ENCODE measurements around the gene SCO2. TPM values are rescaled to one million over a fixed set of nuclear protein-coding genes. Genes with fewer than 3 reads are reported as not detected.

Gene SCO2
- total and polyA plus RNA-seq, 2 of the 13 experiments (the other 11 are each of a cell fraction or from before 2014, with no cell fraction given): 0.32 to 3.7 TPM

GRCh38 chr22:50485221-50486131 lies 39.9 kb downstream of the SCO2 start (continued):
- TF ChIP-seq STAT6 (CRISPR knock-in tag; IDR thresholded peaks at IDR 0.05; ENCODE audit: borderline replicate concordance) (no peak), ZFY (CRISPR knock-in tag; IDR thresholded peaks at IDR 0.05) (peak; percentile 62), ARID2 (CRISPR knock-in tag; IDR thresholded peaks at IDR 0.05; ENCODE audit: borderline replicate concordance) (peak; percentile 96), MBD4 (IDR thresholded peaks at IDR 0.05; ENCODE audit: borderline replicate concordance, low read length) (no peak), HOXA5 (CRISPR knock-in tag; IDR thresholded peaks at IDR 0.05) (0 out of 2 replicates have a peak, but pooled peaks have one; percentile 17), NFKBIZ (CRISPR knock-in tag; IDR thresholded peaks at IDR 0.05) (0 out of 2 replicates have a peak, but pooled peaks have one; percentile 21), ZNF839 (CRISPR knock-in tag; IDR thresholded peaks at IDR 0.05; ENCODE audit: borderline replicate concordance) (no peak), JUNB (CRISPR knock-in tag; IDR thresholded peaks at IDR 0.05; ENCODE audit: borderline replicate concordance) (peak; percentile 79; the same call in 1 of the 2 replicates), NFKB2 (CRISPR knock-in tag; IDR thresholded peaks at IDR 0.05; ENCODE audit: borderline replicate concordance) (no peak), ZNF761 (CRISPR knock-in tag; conservative IDR thresholded peaks at IDR 0.05) (no peak; the same call in 1 of the 2 replicates), TRIM24 (CRISPR knock-in tag; IDR thresholded peaks at IDR 0.05) (no peak), BRF2 (CRISPR knock-in tag; IDR thresholded peaks at IDR 0.05) (peak; percentile 47; the same call in 1 of the 2 replicates), TEF (CRISPR knock-in tag; IDR thresholded peaks at IDR 0.05) (no peak), RFX1 (IDR thresholded peaks at IDR 0.05) (no peak), PAX8 (CRISPR knock-in tag; IDR thresholded peaks at IDR 0.05; ENCODE audit: borderline replicate concordance) (no peak), DRAP1 (CRISPR knock-in tag; IDR thresholded peaks at IDR 0.05) (no peak), FOSL1 (CRISPR knock-in tag; IDR thresholded peaks at IDR 0.05; ENCODE audit: borderline replicate concordance) (no peak), TOE1 (CRISPR knock-in tag; IDR thresholded peaks at IDR 0.05) (no peak), KLF13 (CRISPR knock-in tag; IDR thresholded peaks at IDR 0.05) (no peak), POLR2AphosphoS5 (IDR thresholded peaks at IDR 0.05; ENCODE audit: low read depth, low read length) (no peak; the same call in 1 of the 2 replicates), ZBTB43 (CRISPR knock-in tag; conservative IDR thresholded peaks at IDR 0.05) (no peak), IRX3 (CRISPR knock-in tag; IDR thresholded peaks at IDR 0.05; ENCODE audit: borderline replicate concordance, low read depth) (0 out of 2 replicates have a peak, but pooled peaks have one; percentile 41), ZNF7 (CRISPR knock-in tag; IDR thresholded peaks at IDR 0.05) (no peak)

All from HepG2 (cell line).